SJCRH30 (cell line): ENCODE measurements around the gene ADGRF1. TPM values are rescaled to one million over a fixed set of nuclear protein-coding genes. Genes with fewer than 3 reads are reported as not detected.
"Not testable (repeated sequence)": the region's sequence is repeated elsewhere in the genome, so short reads cannot be mapped to it uniquely, and the experiment has no call there.

Experiments
- DNase-seq, 2 experiments: peaks; one replicate each; pipeline ENCODE4 v3.0.0-alpha.2; 2015 to 2020
- H3K27ac ChIP-seq: fragments of 250-450 bp; sonication (Bioruptor Pico); 2 replicates; pipeline ENCODE4 v1.5.1; 2020; ENCODE audit warnings: mild to moderate bottlenecking, moderate library complexity
- H3K27me3 ChIP-seq: fragments of 250-450 bp; sonication (Bioruptor Pico); 2 replicates; pipeline ENCODE4 v1.5.1; 2020; ENCODE audit warnings: mild to moderate bottlenecking, moderate library complexity
- H3K36me3 ChIP-seq: fragments of 250-450 bp; sonication (Bioruptor Pico); 2 replicates; pipeline ENCODE4 v1.5.1; 2020; ENCODE audit warnings: mild to moderate bottlenecking, moderate library complexity
- H3K4me1 ChIP-seq: fragments of 250-450 bp; sonication (Bioruptor Pico); 2 replicates; pipeline ENCODE4 v1.5.1; 2020; ENCODE audit warnings: mild to moderate bottlenecking, moderate library complexity
- H3K4me3 ChIP-seq: fragments of 250-450 bp; sonication (Bioruptor Pico); 2 replicates; pipeline ENCODE4 v1.5.1; 2020; ENCODE audit warnings: mild to moderate bottlenecking, moderate library complexity
- H3K9me3 ChIP-seq: fragments of 250-450 bp; sonication (Bioruptor Pico); replicated peaks from 2 replicates; pipeline ENCODE4 v1.5.1; 2020; ENCODE audit warnings: mild to moderate bottlenecking, moderate library complexity
- total RNA-seq: library from RNA; depleted of rRNA; stranded (reverse); fragments of >200 nt; shearing (Covaris generic); gene quantifications from 2 replicates; pipeline ENCODE4 v1.2.3, GENCODE V29; 2014

Gene ADGRF1
- total RNA-seq, 1 experiment from 2014 or later: not detected

DNA sequence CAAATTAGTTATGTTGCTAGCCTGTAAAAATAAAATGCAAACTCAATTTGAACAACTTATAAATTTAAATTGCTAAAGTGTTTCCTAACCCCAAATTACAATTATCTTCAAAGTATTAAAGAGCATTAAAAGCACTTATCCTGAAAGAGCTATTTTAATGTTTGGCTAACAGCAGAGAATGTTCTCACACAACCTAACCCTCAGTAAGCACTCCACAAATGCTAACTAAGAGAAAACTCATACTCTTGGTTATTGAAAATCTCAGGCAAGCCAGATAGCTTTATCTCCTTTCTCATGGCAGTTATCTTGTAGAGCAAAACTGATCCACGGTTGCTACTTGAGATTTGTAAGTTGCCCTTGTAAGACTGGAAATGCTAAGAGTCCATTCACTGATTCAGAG, 30.5 kb upstream of the ADGRF1 start:
- H3K4me3 ChIP-seq: no peak overlapping the region
- DNase-seq: no peak
- H3K27me3 ChIP-seq: no peaks in the 10 kb centered on the region

DNA sequence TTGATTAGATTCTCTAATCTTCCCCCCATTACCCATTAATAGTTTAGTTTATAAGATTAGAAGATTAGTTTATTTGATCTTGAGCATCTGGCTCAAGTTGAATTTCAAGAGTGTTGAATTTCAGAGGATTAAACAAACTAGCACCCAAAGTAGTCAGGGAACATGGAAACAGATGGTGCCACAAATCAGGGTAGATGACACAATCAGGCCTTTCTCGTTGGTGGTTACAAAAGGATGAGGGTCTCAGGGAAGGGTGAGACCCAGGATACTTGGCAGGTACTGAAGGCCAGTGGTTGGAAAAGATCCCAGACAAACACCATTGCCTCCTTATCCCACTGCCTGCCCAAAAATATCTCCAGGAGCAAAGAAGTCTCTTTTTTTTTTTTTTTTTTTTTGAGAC, 29.5 kb upstream of the ADGRF1 start:
- Histone ChIP-seq H3K27me3 (no peaks in the 10 kb centered on the region), H3K27ac (no peak overlapping the region), H3K4me3 (no peak overlapping the region), H3K36me3 (no peaks in the 10 kb centered on the region), H3K9me3 (no peaks in the 10 kb centered on the region), H3K4me1 (0 out of 2 replicates have a peak, but pooled peaks cover 7% of the 10 kb centered on the region)
- peak in 1 of 2 experiments; percentile 30 for DNase-seq

More for the DNA sequence above, 30.5 kb upstream of the ADGRF1 start:
- H3K4me1 ChIP-seq: 0 out of 2 replicates have a peak, but pooled peaks cover 7% of the 10 kb centered on the region
- H3K9me3 ChIP-seq: no peaks in the 10 kb centered on the region
- no peak overlapping the region for H3K27ac ChIP-seq
- H3K36me3 ChIP-seq: no peaks in the 10 kb centered on the region

DNA sequence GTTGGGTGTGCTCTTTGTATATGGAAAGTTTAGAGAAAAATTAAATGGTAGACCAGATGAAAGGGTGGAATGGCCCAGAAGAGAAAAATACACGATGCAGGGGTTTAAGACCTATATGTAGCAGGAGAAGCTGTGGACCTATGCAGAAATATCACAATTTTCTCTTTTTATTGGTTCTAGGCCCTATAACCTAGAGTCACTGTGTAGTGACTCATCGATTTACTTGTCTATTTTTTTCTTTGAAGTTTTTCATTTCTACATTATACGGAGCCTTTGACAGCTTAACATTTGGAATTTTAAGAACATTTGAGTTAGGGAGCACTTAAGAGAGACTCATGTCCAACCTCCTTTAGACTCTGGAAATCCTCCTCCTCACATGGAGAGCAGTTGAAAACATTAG, 28.3 kb upstream of the ADGRF1 start:
- Histone ChIP-seq H3K4me3 (no peak overlapping the region), H3K9me3 (no peaks in the 10 kb centered on the region), H3K27ac (no peak overlapping the region), H3K36me3 (no peaks in the 10 kb centered on the region), H3K4me1 (0 out of 2 replicates have a peak, but pooled peaks cover 5% of the 10 kb centered on the region), H3K27me3 (no peaks in the 10 kb centered on the region)
- no peak for DNase-seq

DNA sequence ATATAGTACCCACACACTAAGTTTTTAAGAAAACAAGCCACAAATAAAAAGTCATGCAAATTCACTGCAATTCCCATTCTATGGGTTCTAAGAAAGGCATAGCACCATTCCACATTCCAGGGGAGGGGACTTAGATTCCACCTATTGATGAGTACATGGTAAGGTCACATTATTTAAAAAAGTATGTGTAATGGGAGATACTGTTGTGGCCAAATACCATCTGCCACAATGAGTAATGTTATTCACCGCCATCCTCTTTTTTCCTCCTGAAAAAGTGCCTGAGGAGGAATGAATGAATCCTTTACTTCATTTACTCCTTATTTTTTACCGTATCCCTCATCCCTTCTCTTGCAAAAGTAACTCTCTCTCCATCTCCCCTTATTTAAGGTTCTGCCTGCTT, 27.0 kb upstream of the ADGRF1 start:
- H3K36me3 ChIP-seq: no peaks in the 10 kb centered on the region
- H3K27me3 ChIP-seq: no peaks in the 10 kb centered on the region
- no peak overlapping the region for H3K4me3 ChIP-seq
- no peaks in the 10 kb centered on the region for H3K9me3 ChIP-seq
- H3K27ac ChIP-seq: no peak overlapping the region
- DNase-seq: no peak
- H3K4me1 ChIP-seq: 0 out of 2 replicates have a peak, but pooled peaks cover 3% of the 10 kb centered on the region

DNA sequence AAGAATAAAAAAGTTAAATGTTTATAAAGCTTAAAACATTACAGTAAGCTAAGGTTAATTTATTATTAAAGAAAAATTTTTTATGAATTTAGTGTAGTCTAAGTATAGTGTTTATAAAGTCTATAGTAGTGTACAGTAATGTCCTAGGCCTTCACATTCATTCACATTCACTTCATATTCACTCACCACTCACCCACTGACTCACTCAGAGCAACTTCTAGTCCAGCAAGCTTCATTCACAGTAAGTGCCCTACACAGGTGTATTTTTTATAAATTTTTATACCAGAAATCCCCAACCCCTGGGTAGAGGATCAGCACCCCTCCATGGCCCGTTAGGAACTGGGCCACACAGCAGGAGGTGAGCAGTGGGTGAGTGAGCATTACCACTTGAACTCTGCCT, 24.3 kb upstream of the ADGRF1 start:
- Histone ChIP-seq H3K27ac (no peak overlapping the region), H3K27me3 (no peaks in the 10 kb centered on the region), H3K4me3 (no peak overlapping the region), H3K4me1 (no peaks in the 10 kb centered on the region), H3K9me3 (no peaks in the 10 kb centered on the region), H3K36me3 (no peaks in the 10 kb centered on the region)
- DNase-seq: no peak

DNA sequence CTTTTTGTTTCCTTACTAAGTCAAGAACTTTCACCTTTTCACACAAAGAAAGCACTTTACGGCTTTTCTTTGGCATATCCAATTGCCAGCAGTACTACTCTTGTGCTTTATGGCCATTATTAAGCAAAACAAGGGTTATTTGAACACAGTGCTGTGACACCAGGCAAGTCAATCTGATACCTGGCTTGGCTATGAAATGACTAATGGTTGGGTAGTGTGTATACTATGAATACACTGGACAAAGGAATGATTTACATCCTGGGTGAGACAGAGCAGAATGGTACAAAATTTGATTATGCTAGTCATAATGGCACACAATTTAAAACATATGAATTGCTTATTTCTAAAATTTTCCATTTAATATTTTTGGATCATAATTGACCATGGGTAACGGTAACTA, 22.1 kb upstream of the ADGRF1 start:
- no peaks in the 10 kb centered on the region for H3K27me3 ChIP-seq
- no peak for DNase-seq

DNA sequence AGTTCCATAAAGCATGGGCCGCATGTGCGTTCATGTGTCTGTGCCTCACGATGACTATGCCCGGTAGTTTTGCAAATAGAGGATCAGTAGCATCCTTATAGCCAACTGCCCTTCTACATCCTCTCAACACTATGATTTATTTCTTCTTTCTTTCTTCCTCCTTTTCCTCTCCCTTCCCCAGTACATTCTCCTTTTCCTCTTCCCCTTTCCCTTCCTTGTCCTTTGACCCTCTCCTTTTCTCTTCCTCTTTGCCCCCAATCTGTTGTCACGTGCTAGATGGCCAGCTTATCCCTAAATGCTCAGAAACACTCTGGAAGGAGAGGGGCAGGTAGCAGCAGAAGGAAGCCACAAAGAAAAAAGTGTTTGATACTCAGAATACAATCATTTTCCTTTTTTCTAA, 20.2 kb upstream of the ADGRF1 start:
- Histone ChIP-seq H3K4me3 (no peak overlapping the region), H3K27ac (no peak overlapping the region), H3K36me3 (no peaks in the 10 kb centered on the region), H3K27me3 (no peaks in the 10 kb centered on the region), H3K9me3 (no peaks in the 10 kb centered on the region), H3K4me1 (no peaks in the 10 kb centered on the region)
- no peak for DNase-seq

More for the DNA sequence above, 22.1 kb upstream of the ADGRF1 start:
- Histone ChIP-seq H3K4me1 (no peaks in the 10 kb centered on the region), H3K36me3 (no peaks in the 10 kb centered on the region), H3K9me3 (no peaks in the 10 kb centered on the region), H3K4me3 (no peak overlapping the region), H3K27ac (no peak overlapping the region)

DNA sequence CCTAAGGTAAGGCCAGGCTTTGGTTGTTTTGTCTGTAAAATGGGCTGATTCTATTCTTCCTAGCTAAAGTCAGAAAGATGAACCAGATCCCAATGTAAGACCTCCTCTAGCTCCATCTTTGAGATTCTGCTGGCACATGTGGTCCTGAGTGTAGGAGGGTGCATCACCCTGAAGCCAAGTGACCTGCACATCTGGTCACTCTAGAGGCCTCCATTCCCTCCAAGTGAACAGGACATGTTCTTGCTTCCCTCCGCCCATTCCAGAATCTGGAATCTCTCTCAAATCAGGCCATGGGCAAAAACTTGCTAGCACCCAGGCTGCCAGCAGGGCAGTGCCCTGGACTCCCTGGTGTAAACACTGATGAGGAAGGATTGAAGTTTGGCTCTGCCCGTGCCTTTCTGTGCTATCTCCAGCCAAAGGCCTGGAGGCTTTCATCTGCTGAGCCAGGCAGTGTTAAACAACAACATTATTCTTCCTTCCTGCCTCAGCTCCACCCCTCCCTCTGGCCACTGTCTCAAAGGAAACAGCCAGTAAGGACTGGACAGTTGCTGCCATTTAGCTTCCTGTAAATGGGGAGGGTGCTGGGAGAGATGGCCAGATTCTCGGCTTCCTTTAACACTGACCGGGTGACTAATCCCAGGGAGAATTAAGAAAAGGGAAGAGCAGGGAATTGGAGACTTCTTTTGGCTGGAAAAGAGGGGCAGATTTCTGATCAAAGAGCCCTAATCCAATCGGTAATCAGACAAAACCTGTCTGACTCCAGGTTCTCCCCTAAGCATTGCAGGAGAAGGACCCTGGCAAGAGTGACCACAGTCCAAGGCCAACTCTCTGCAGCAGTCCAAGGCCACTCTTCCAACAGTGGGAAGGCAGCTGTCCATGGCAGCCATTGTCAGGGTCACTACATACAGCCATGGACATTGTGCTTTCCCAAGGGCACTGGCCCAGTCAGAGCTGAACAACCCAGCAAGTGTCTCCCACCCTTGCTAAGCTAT, 19.5 kb upstream of the ADGRF1 start:
- Histone ChIP-seq H3K4me3 (no peak overlapping the region), H3K27me3 (no peaks in the 10 kb centered on the region), H3K4me1 (no peaks in the 10 kb centered on the region), H3K9me3 (no peaks in the 10 kb centered on the region), H3K36me3 (no peaks in the 10 kb centered on the region), H3K27ac (no peak overlapping the region)
- DNase-seq: peak in 1 of 2 experiments; percentile 24

DNA sequence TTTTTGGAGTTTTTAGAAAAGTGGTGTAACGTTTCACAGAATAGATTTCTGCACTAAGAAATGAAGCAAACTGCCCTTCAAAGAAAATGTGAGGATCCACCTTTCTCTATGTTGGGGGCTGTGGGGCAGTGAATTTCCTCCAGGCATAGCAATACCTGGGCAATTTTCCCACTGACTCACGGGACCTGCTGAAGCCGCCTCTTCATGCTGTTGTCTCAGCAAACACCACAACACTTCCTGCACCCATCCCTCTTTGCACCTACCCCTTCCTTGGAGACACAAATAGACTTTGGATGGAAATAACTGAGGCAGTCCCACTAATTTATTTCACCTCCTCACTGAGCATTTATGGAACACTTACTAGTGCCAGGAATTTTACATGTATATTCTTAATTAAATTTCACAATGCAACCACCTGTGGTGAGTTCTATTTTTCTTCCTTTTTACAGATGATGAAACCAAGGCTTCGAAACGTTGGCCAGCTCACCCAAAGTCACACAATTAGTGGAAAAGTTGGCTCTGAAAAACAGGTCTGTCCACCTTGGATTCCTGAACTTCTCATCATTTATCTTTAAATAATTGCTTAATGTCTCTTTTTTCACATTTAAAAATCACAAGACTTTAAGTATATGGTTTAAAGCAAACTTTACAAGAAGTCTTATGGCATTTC, 17.2 kb upstream of the ADGRF1 start:
- Histone ChIP-seq H3K4me1 (no peaks in the 10 kb centered on the region), H3K36me3 (no peaks in the 10 kb centered on the region), H3K9me3 (0 out of 2 replicates have a peak, but pooled peaks cover 2% of the 10 kb centered on the region), H3K4me3 (no peak overlapping the region), H3K27me3 (no peaks in the 10 kb centered on the region), H3K27ac (no peak overlapping the region)
- DNase-seq: no peak

DNA sequence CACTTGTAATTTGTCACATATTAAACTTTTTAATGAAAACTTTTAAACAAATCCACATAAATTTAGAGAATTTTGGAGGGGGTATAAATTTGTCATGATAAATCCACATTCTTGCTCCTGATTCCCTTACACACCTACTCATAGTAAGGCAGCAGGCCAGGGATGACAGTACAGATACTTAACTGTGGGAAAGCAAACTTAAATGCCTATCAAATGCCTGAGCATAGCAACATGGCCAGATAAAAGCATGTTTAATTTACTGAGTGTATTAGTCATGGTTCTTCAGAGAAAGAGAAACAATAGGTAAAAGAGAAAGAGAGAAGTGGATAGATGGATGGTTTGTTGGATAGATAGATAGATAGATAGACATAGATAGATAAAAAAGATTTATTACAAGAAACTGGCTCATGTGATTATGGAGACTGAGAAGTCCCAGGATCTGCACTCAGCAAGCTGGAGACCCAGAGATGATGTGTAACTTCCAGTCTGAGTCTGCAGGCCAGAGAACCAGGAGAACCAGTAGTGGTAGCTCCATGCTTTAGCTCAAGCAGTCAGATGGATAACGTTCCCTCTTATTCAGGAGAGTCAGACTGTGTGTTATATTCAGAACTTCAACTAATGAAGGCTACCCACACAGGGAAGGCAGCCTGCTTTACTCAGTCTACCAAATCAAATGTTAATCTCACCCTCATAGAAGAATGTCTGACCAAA, 15.9 kb upstream of the ADGRF1 start:
- DNase-seq: no peak
- H3K9me3 ChIP-seq: 0 out of 2 replicates have a peak, but pooled peaks cover 2% of the 10 kb centered on the region
- no peak overlapping the region for H3K4me3 ChIP-seq
- H3K27me3 ChIP-seq: no peaks in the 10 kb centered on the region
- no peaks in the 10 kb centered on the region for H3K36me3 ChIP-seq
- no peaks in the 10 kb centered on the region for H3K4me1 ChIP-seq
- H3K27ac ChIP-seq: no peak overlapping the region

DNA sequence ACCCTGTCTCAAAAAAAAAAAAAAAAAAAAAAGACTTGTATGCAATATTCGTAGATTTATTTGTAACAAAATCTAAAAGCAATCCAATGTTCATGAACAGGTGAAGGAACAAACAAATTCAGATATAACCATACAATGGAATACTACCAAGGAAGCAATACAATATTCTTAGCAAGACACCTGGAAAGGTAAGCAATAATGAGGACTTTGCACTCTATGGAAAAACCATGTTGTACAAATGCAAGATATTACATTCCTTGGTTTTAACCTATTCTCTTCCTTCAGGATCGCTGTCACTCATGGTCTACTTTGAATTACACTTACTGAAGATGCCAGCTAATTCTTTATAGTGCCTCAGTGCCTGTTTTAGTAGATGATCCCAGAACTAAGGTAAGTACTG, 14.7 kb upstream of the ADGRF1 start:
- no peak for DNase-seq
- Histone ChIP-seq H3K4me3 (no peak overlapping the region), H3K36me3 (no peaks in the 10 kb centered on the region), H3K4me1 (no peaks in the 10 kb centered on the region), H3K9me3 (0 out of 2 replicates have a peak, but pooled peaks cover 2% of the 10 kb centered on the region), H3K27ac (no peak overlapping the region), H3K27me3 (no peaks in the 10 kb centered on the region)

DNA sequence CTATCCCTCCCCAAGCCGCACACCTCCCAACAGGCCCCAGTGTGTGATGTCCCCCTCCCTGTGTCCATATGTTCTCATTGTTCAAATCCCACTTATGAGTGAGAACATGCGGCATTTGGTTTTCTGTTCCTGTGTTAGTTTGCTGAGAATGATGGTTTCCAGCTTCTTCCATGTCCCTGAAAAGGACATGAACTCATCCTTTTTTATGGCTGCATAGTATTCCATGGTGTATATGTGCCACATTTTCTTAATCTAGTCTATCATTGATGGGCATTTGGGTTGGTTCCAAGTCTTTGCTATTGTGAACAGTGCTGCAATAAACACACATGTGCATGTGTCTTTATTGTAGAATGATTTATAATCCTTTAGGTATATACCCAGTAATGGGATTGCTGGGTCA, 12.2 kb upstream of the ADGRF1 start:
- not testable (repeated sequence) for H3K36me3 ChIP-seq, H3K4me1 ChIP-seq, H3K9me3 ChIP-seq, H3K27ac ChIP-seq, H3K27me3 ChIP-seq, H3K4me3 ChIP-seq, DNase-seq

DNA sequence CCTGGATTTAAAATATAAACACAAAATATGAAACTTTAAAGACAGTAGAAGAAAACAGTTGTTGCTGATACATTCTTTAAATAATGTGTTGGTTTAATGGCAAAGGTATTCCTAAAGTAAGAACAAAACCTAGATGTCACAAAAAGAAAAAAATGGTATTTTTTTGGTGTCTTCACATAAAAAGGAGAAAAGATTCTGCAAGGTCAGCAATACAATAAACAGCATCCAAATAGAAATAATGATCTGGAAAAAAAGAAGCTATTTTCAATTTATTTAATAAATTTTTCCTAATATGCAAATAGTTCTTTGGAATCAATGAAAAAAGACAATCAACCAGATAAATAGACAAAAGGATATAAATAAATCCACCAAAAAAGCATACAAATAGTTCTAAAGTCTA, 6.5 kb upstream of the ADGRF1 start:
- Histone ChIP-seq H3K4me1 (peaks cover 16% of the 10 kb centered on the region), H3K4me3 (no peak overlapping the region), H3K9me3 (no peaks in the 10 kb centered on the region), H3K36me3 (no peaks in the 10 kb centered on the region), H3K27ac (peak overlapping the region; percentile 87; the same call in 1 of the 2 replicates), H3K27me3 (no peaks in the 10 kb centered on the region)
- no peak for DNase-seq

DNA sequence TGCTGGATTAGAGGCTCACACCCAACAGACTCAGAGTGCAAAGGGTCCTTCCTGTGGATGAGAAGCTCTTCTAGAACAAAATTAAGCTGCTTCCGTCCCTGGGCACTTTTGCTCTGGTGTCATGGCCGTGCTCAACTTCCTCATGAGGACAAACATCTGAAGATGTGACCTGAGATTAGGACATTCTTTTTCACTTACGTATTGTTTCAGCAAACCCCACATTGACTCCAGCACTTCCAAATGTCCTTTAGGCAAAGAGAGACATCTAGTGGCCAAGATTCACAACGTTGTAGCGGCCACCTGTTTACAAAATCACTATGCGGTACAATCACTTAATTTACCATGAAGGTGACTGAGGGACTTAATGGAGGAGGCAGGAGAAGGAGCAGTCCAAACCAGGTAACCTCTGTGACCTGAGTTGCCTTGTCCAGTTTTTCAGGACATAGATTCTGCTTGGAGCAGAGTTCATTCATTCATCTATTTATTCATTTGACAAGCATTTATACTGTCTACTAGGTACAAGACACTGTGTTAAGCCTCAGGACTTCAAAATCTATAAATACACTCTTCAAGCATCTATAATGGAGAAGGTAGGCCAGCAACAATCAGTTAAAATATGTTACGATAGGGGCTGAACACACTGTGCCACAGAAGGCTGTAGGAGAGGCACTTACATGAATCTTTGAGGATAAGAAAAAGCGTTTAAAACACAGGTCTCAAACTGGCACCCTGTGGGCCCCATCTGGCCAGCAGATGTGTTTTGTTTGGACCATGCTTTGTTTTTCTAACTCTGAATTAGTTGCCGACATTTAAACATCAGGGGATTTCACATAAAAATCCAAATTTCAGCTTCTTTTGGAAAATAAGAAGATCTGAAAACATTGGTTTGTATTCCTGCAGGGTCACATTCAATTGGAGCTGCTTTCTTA, 5.6 kb upstream of the ADGRF1 start:
- Histone ChIP-seq H3K4me3 (no peak overlapping the region), H3K4me1 (peaks cover 16% of the 10 kb centered on the region), H3K9me3 (no peaks in the 10 kb centered on the region), H3K36me3 (no peaks in the 10 kb centered on the region), H3K27me3 (no peaks in the 10 kb centered on the region), H3K27ac (peak overlapping the region; percentile 87)
- DNase-seq: peak; percentile 74 to 93
